HepG2 (cell line): Measurements from ENCODE around the gene OSER1. TPM values are rescaled to one million over a fixed set of nuclear protein-coding genes. Genes with fewer than 3 reads are reported as not detected.

Source experiments
- CEBPB ChIP-seq: IDR thresholded peaks from 2 replicates; pipeline ENCODE4 v1.6.1; 2011; ENCODE audit warnings: low read depth, low read length, improper control_type of control experiment, borderline replicate concordance
- CREB3 ChIP-seq: sonication (generic); formaldehyde crosslinking; IDR thresholded peaks from 2 replicates; pipeline ENCODE4 v1.5.0; 2020; ENCODE audit warnings: missing genetic modification reagents
- FOXK2 ChIP-seq: fragments of 450-650 bp; IDR thresholded peaks from 2 replicates; pipeline ENCODE4 v1.6.1; 2016
- GPBP1L1 ChIP-seq: sonication (generic); formaldehyde crosslinking; IDR thresholded peaks from 2 replicates; pipeline ENCODE4 v1.5.0; 2020; ENCODE audit warnings: mild to moderate bottlenecking, missing genetic modification reagents
- MIXL1 ChIP-seq: IDR thresholded peaks from 2 replicates; pipeline ENCODE4 v1.6.1; 2016
- RFXANK ChIP-seq: IDR thresholded peaks from 2 replicates; pipeline ENCODE4 v1.6.1; 2016
- TERF1 ChIP-seq: sonication (generic); formaldehyde crosslinking; IDR thresholded peaks from 2 replicates; pipeline ENCODE4 v1.8.0; 2022; ENCODE audit warnings: mild to moderate bottlenecking, missing genetic modification reagents, moderate library complexity
- U2AF2 ChIP-seq: fragments of 200-400 bp; formaldehyde crosslinking; IDR thresholded peaks from 2 replicates; pipeline ENCODE4 v1.6.1; 2017; ENCODE audit warnings: low read depth, mild to moderate bottlenecking, low read length
- ZMAT3 ChIP-seq: sonication (generic); formaldehyde crosslinking; conservative IDR thresholded peaks from 2 replicates; pipeline ENCODE4 v1.7.0; 2021; ENCODE audit warnings: missing genetic modification reagents
- ZNF30 ChIP-seq: sonication (generic); formaldehyde crosslinking; IDR thresholded peaks from 2 replicates; pipeline ENCODE4 v1.5.0; 2020; ENCODE audit warnings: mild to moderate bottlenecking, missing genetic modification reagents
- ZNF350 ChIP-seq: sonication (generic); formaldehyde crosslinking; IDR thresholded peaks from 2 replicates; pipeline ENCODE4 v1.4.0; 2020; ENCODE audit warnings: mild to moderate bottlenecking, low read depth, missing genetic modification reagents, borderline replicate concordance
- ZNF512B ChIP-seq: sonication (generic); formaldehyde crosslinking; IDR thresholded peaks from 2 replicates; pipeline ENCODE4 v1.5.1; 2020; ENCODE audit warnings: missing genetic modification reagents, mild to moderate bottlenecking, borderline replicate concordance
- ZNF574 ChIP-seq: sonication (generic); formaldehyde crosslinking; IDR thresholded peaks from 2 replicates; pipeline ENCODE4 v1.4.0; 2020; ENCODE audit warnings: missing genetic modification reagents
- ZNF576 ChIP-seq: sonication (generic); formaldehyde crosslinking; IDR thresholded peaks from 2 replicates; pipeline ENCODE4 v1.4.0; 2020; ENCODE audit warnings: mild to moderate bottlenecking, missing genetic modification reagents
- ZNF746 ChIP-seq: sonication (generic); formaldehyde crosslinking; IDR thresholded peaks from 2 replicates; pipeline ENCODE4 v1.8.0; 2022; ENCODE audit warnings: mild to moderate bottlenecking, missing genetic modification reagents
- ZNF747 ChIP-seq: sonication (generic); formaldehyde crosslinking; IDR thresholded peaks from 2 replicates; pipeline ENCODE4 v1.8.1; 2023; ENCODE audit warnings: missing genetic modification reagents, mild to moderate bottlenecking, borderline replicate concordance
- ZSCAN25 ChIP-seq: sonication (generic); formaldehyde crosslinking; IDR thresholded peaks from 2 replicates; pipeline ENCODE4 v1.8.0; 2022; ENCODE audit warnings: mild to moderate bottlenecking, missing genetic modification reagents
- polyA plus RNA-seq, 8 experiments: library from polyadenylated mRNA; depleted of rRNA in 3 of 8; stranded (reverse) in 7 of 8; unstranded in 1 of 8; fragments of >200 nt; fragmentation: Illumina TruSeq in 4 of 8; extraction: Trizol in 4 of 8; gene quantifications; 2 replicates each; pipeline versions ENCODE4 v1.2.1 to v1.2.3, GENCODE V29; 2011 to 2016; ENCODE audit warnings: low read depth in 4 of 8, missing spikeins in 1 of 8, mixed read lengths in 1 of 8; ENCODE audit not compliant: insufficient read depth in 1 of 8
- total RNA-seq, 5 experiments: library from RNA; depleted of rRNA; stranded (reverse); fragments of >200 nt; fragmentation: Illumina TruSeq; extraction: Trizol; gene quantifications; 2 replicates each; pipeline ENCODE4 v1.2.3, GENCODE V29; 2016; ENCODE audit warnings: low read depth in 1 of 5

Gene OSER1
- total and polyA plus RNA-seq, 2 of the 13 experiments (the other 11 are each of a cell fraction or from before 2014, with no cell fraction given): 71.2 to 71.5 TPM

GRCh38 chr20:44247586-44248409 is 37.2 kb upstream of the OSER1 start (continued):
- TF ChIP-seq TERF1: 0 out of 2 replicates have a peak, but pooled peaks have one; percentile 70
- TF ChIP-seq CREB3: peak; percentile 99
- TF ChIP-seq ZNF747 (CRISPR knock-in tag): no peak; the same call in 1 of the 2 replicates
- no peak; the same call in 1 of the 2 replicates for TF ChIP-seq ZNF512B (CRISPR knock-in tag)
- peak; percentile 87; the same call in 1 of the 2 replicates for TF ChIP-seq ZSCAN25 (CRISPR knock-in tag)
- TF ChIP-seq FOXK2: no peak
- TF ChIP-seq RFXANK (CRISPR knock-in tag): peak; percentile 93; the same call in 1 of the 2 replicates
- TF ChIP-seq MIXL1: peak; percentile 97
- TF ChIP-seq ZNF30: peak; percentile 84
- TF ChIP-seq ZNF574: peak; percentile 93
- TF ChIP-seq CEBPB: no peak
- TF ChIP-seq GPBP1L1 (CRISPR knock-in tag): no peak
- TF ChIP-seq ZNF576 (CRISPR knock-in tag): no peak
- TF ChIP-seq ZMAT3 (CRISPR knock-in tag): peak; percentile 99
- TF ChIP-seq ZNF350 (CRISPR knock-in tag): peak; percentile 78; the same call in 1 of the 2 replicates
- no peak for TF ChIP-seq U2AF2
- TF ChIP-seq ZNF746 (CRISPR knock-in tag): peak; percentile 83; the same call in 1 of the 2 replicates
